HepG2 (cell line): Measurements from ENCODE around the gene SGCG. TPM values are rescaled to one million over a fixed set of nuclear protein-coding genes. Genes with fewer than 3 reads are reported as not detected.
A peak's percentile ranks its signal among the peaks of the same experiment; 100 is the strongest.

Source experiments
- ATAC-seq: fragments of 200-7000 bp; cut with Tn5 transposase; 3 replicates; pipeline ENCODE4 v1.9.1; 2020; ENCODE audit warnings: mild to moderate bottlenecking, moderate library complexity
- BruUV-seq: library from RNA; stranded (reverse); fragments of 400-500 nt; replicated peaks from 2 replicates; lab custom pipeline; 2021; lab: Mats Ljungman, UMichigan
- CTCF ChIA-PET: fragments of 300-600 bp; formaldehyde crosslinking; extraction: SDS; loops from one replicate; lab custom pipeline; 2021; ENCODE audit warnings: low total read pairs, inconsistent platforms, low intra/inter-chr PET ratio; lab: Yijun Ruan, JAX
- POLR2A ChIA-PET: fragments of 350-600 bp; sonication (Branson Sonifier 250); formaldehyde crosslinking; loops from one replicate; lab custom pipeline; 2020; ENCODE audit warnings: antibody characterized with exemption, inconsistent platforms; lab: Yijun Ruan, JAX
- DNase-seq: peaks from one replicate; pipeline ENCODE4 v3.0.0-alpha.2; 2015; ENCODE audit warnings: low spot score
- FAIRE-seq: peaks from 3 replicates; lab custom pipeline; 2011; peaks lifted over from hg19 to GRCh38; lab: Jason Lieb, UNC
- H2AFZ ChIP-seq: one replicate; pipeline ENCODE4 v1.6.1; 2011; ENCODE audit warnings: low read length, inconsistent platforms
- H3K27ac ChIP-seq: fragments of 300-600 bp; 3 replicates; pipeline ENCODE4 v1.8.0; 2011; ENCODE audit warnings: mixed run types, mild to moderate bottlenecking, mixed read lengths, low read length, inconsistent platforms; ENCODE audit not compliant: insufficient read depth; ENCODE audit errors: extremely low read length
- H3K27me3 ChIP-seq, 2 experiments: fragments of 200-600 bp in 1 of 2; 2 replicates in 1 of 2; 3 replicates in 1 of 2; pipeline versions ENCODE4 v1.6.0 to v1.8.0; 2011; ENCODE audit warnings: low read length in 2 of 2, mild to moderate bottlenecking in 2 of 2, moderate library complexity in 2 of 2, inconsistent platforms in 1 of 2; ENCODE audit not compliant: insufficient read depth in 2 of 2, control insufficient read depth in 1 of 2
- H3K36me3 ChIP-seq, 2 experiments: fragments of 200-600 bp in 1 of 2; replicated peaks in 1 of 2; 2 replicates in 1 of 2; 3 replicates in 1 of 2; pipeline versions ENCODE4 v1.5.1 to v1.8.0; 2011; ENCODE audit warnings: low read length in 2 of 2, inconsistent platforms in 1 of 2; ENCODE audit not compliant: insufficient read depth in 2 of 2, control insufficient read depth in 1 of 2
- H3K4me1 ChIP-seq: 2 replicates; pipeline ENCODE4 v1.5.1; 2012; ENCODE audit warnings: low read length, inconsistent platforms; ENCODE audit not compliant: insufficient read depth
- H3K4me2 ChIP-seq: 2 replicates; pipeline ENCODE4 v1.6.0; 2011; ENCODE audit warnings: low read depth, low read length, inconsistent platforms
- H3K4me3 ChIP-seq, 3 experiments: fragments of 200-600 bp in 1 of 3; sonication (generic), shearing (Covaris generic) in 1 of 3; replicated peaks in 1 of 3; 2 replicates each; pipeline ENCODE4 v1.5.1; 2011 to 2016; ENCODE audit warnings: low read length in 3 of 3, inconsistent platforms in 2 of 3, low read depth in 2 of 3, mild to moderate bottlenecking in 2 of 3, control low read depth in 1 of 3, mixed read lengths in 1 of 3; ENCODE audit not compliant: insufficient read depth in 1 of 3
- H3K79me2 ChIP-seq: one replicate; pipeline ENCODE4 v1.6.1; 2011; ENCODE audit warnings: low read length, inconsistent platforms; ENCODE audit not compliant: insufficient read depth
- H3K9ac ChIP-seq: 2 replicates; pipeline ENCODE4 v1.6.0; 2011; ENCODE audit warnings: mild to moderate bottlenecking, low read depth, low read length, inconsistent platforms; ENCODE audit not compliant: insufficient read depth
- H3K9me3 ChIP-seq: 2 replicates; pipeline ENCODE4 v1.5.1; 2012; ENCODE audit warnings: mild to moderate bottlenecking, low read length
- H4K20me1 ChIP-seq: 2 replicates; pipeline ENCODE4 v1.6.0; 2011; ENCODE audit warnings: inconsistent platforms, mild to moderate bottlenecking, low read length, moderate library complexity; ENCODE audit not compliant: insufficient read depth
- AKAP8 ChIP-seq: sonication (generic); formaldehyde crosslinking; IDR thresholded peaks from 2 replicates; pipeline ENCODE4 v1.5.1; 2020; ENCODE audit warnings: mild to moderate bottlenecking, missing genetic modification reagents
- ARID3A ChIP-seq: IDR thresholded peaks from 2 replicates; pipeline ENCODE4 v1.6.1; 2012; ENCODE audit warnings: low read depth, low read length, improper control_type of control experiment
- CTCF ChIP-seq: sonication (generic); formaldehyde crosslinking; IDR thresholded peaks from 2 replicates; pipeline ENCODE4 v1.5.0; 2020; ENCODE audit warnings: mild to moderate bottlenecking, missing genetic modification reagents, moderate library complexity
- HOXA9 ChIP-seq: sonication (generic); formaldehyde crosslinking; IDR thresholded peaks from 2 replicates; pipeline ENCODE4 v1.8.1; 2022; ENCODE audit warnings: missing genetic modification reagents, mild to moderate bottlenecking, moderate library complexity, borderline replicate concordance
- IRF2 ChIP-seq: IDR thresholded peaks from 2 replicates; pipeline ENCODE4 v1.6.1; 2018; ENCODE audit warnings: missing genetic modification reagents, missing compliant biosample characterization
- KLF16 ChIP-seq, 2 experiments: sonication (generic) in 1 of 2; formaldehyde crosslinking in 1 of 2; IDR thresholded peaks; 2 replicates each; pipeline versions ENCODE4 v1.6.1 to v1.8.0; 2016 to 2023; ENCODE audit warnings: missing genetic modification reagents in 2 of 2, missing compliant biosample characterization in 1 of 2
- NPAS2 ChIP-seq: sonication (generic); formaldehyde crosslinking; IDR thresholded peaks from 2 replicates; pipeline ENCODE4 v1.8.0; 2022; ENCODE audit warnings: mild to moderate bottlenecking, missing genetic modification reagents, borderline replicate concordance
- PAXIP1 ChIP-seq: sonication (generic); formaldehyde crosslinking; conservative IDR thresholded peaks from 2 replicates; pipeline ENCODE4 v1.4.0; 2020; ENCODE audit warnings: mild to moderate bottlenecking, missing genetic modification reagents, moderate library complexity
- SMAD1 ChIP-seq: sonication (generic); formaldehyde crosslinking; IDR thresholded peaks from 2 replicates; pipeline ENCODE4 v1.4.0; 2020; ENCODE audit warnings: missing genetic modification reagents, low read depth, mild to moderate bottlenecking, borderline replicate concordance
- ZNF564 ChIP-seq: sonication (generic); formaldehyde crosslinking; IDR thresholded peaks from 2 replicates; pipeline ENCODE4 v1.8.1; 2023; ENCODE audit warnings: mild to moderate bottlenecking, missing genetic modification reagents
- WGBS: methylation state at CpG from one replicate; pipeline ENCODE4 v1.1.6; 2017; ENCODE audit warnings: low lambda C conversion rate; 5-methylcytosine and 5-hydroxymethylcytosine counted together
- in situ Hi-C: cut with HindIII; loops from 2 replicates; pipeline ENCODE4 v1.10.0; 2017; ENCODE audit warnings: low pct_unique_long_range_greater_than_20kb; ENCODE audit not compliant: extremely low pct_ligation_motif_present
- intact Hi-C: fragments of 100-400 bp; cut with micrococcal nuclease; formaldehyde crosslinking; loops from one replicate; pipeline ENCODE4 v1.10.0; 2022; ENCODE audit not compliant: unreplicated experiment
- polyA plus RNA-seq, 8 experiments: library from polyadenylated mRNA; depleted of rRNA in 3 of 8; stranded (reverse) in 7 of 8; unstranded in 1 of 8; fragments of >200 nt; fragmentation: Illumina TruSeq in 4 of 8; extraction: Trizol in 4 of 8; gene quantifications; 2 replicates each; pipeline versions ENCODE4 v1.2.1 to v1.2.3, GENCODE V29; 2011 to 2016; ENCODE audit warnings: low read depth in 4 of 8, missing spikeins in 1 of 8, mixed read lengths in 1 of 8; ENCODE audit not compliant: insufficient read depth in 1 of 8
- total RNA-seq, 5 experiments: library from RNA; depleted of rRNA; stranded (reverse); fragments of >200 nt; fragmentation: Illumina TruSeq; extraction: Trizol; gene quantifications; 2 replicates each; pipeline ENCODE4 v1.2.3, GENCODE V29; 2016; ENCODE audit warnings: low read depth in 1 of 5

The SGCG gene
- total and polyA plus RNA-seq, 2 of the 13 experiments (the other 11 are each of a cell fraction or from before 2014, with no cell fraction given) = not detected

GRCh38 chr13:23157781-23158180 is 23.0 kb upstream of the SGCG start:
- ChIA-PET CTCF (no interaction called here), POLR2A (no interaction called here)
- no peak overlapping the region for H3K27ac ChIP-seq
- in situ Hi-C loops = no loop called here
- 18% methylated on average over 7 of the region's 7 CpGs for WGBS
- no peaks in the 10 kb centered on the region for H4K20me1 ChIP-seq
- intact Hi-C loops = no loop called here
- H3K4me3 ChIP-seq = no peak overlapping the region
- BruUV-seq = no TSS peak
- no peak overlapping the region for H3K9ac ChIP-seq
- H2AFZ ChIP-seq = no peak overlapping the region
- no peaks in the 10 kb centered on the region for H3K4me1 ChIP-seq
- H3K9me3 ChIP-seq = no peaks in the 10 kb centered on the region
- no peak overlapping the region for H3K4me2 ChIP-seq
- no peaks in the 10 kb centered on the region for H3K36me3 ChIP-seq
- H3K27me3 ChIP-seq = peaks cover 0 to 9% of the 10 kb centered on the region in 2 experiments; a peak in 3 of 5 replicates
- ATAC-seq = no peak
- H3K79me2 ChIP-seq = no peaks in the 10 kb centered on the region
- TF ChIP-seq SMAD1 = no peak
- FAIRE-seq = no peak
- no peak for DNase-seq

- WGBS = 43% methylated on average over 24 of the region's 25 CpGs
- Histone ChIP-seq H3K4me2 (no peak overlapping the region), H3K36me3 (no peaks in the 10 kb centered on the region), H2AFZ (no peak overlapping the region), H3K79me2 (no peaks in the 10 kb centered on the region), H4K20me1 (no peaks in the 10 kb centered on the region), H3K4me1 (no peaks in the 10 kb centered on the region), H3K27me3 (peaks cover 0 to 9% of the 10 kb centered on the region in 2 experiments; a peak in 3 of 5 replicates), H3K9ac (no peak overlapping the region), H3K9me3 (no peaks in the 10 kb centered on the region), H3K4me3 (no peak overlapping the region), H3K27ac (no peak overlapping the region)
- no TSS peak for BruUV-seq
- peak; percentile 80 for ATAC-seq
- no peak for FAIRE-seq
- intact Hi-C loops = no loop called here
- ChIA-PET CTCF (no interaction called here), POLR2A (no interaction called here)
- no peak for TF ChIP-seq PAXIP1 (CRISPR knock-in tag)
- TF ChIP-seq HOXA9 = no peak
- no peak for TF ChIP-seq IRF2 (CRISPR knock-in tag)
- TF ChIP-seq AKAP8 (CRISPR knock-in tag) = no peak
- TF ChIP-seq CTCF (CRISPR knock-in tag) = peak; percentile 48
- TF ChIP-seq ARID3A = no peak
- no peak for TF ChIP-seq ZNF564
- no peak for TF ChIP-seq KLF16 (CRISPR knock-in tag; IDR thresholded peaks at IDR 0.05)
- TF ChIP-seq NPAS2 (CRISPR knock-in tag) = no peak
- DNase-seq = peak; percentile 15
- in situ Hi-C loops = no loop called here
Measured at GRCh38 chr13:23159205-23159759, 21.5 kb upstream of the SGCG start.
